NCI-H128 (cell line): Measurements from ENCODE around the gene TM4SF18.

ENCODE experiments used
- DNase-seq: peaks from one replicate; lab custom pipeline; 2025; ENCODE audit not compliant: unreplicated experiment; lab: John Stamatoyannopoulos, UW

Gene TM4SF18

DNA sequence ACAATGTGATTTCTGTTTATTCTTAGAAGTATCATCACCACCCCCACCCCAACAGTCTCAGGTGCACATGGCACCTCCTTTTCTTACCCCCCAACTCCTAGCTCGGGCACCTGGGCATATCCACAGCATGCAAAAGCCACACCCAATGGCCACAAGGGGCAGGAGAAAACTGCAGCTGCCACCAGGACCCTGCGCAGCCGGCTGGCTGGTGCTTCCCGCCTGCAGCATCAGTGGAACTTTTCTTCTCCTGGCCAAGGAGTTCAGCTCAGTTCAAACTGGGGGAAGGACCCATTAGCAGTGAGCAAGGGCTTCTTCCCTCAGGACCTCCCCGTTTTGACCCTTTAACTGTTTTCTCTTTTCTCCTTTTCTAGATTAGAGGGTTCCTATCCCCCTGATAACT is 44.8 kb downstream of the TM4SF18 start:
- DNase-seq = no peak

DNA sequence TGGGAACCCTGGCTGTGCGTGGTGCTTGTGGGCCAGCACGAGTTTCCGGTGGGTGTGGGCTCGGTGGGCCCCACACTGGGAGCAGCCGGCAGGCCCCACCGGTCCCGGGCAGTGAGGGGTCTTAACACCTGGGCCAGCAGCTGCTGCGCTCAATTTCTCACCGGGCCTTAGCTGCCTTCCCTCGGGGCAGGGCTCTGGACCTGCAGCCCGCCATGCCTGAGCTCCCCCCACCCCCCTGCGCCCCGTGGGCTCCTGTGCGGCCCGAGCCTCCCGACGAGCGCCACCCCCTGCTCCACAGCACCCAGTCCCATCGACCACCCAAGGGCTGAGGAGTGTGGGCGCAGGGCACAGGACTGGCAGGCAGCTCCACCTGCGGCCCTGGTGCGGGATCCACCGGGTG is 49.4 kb downstream of the TM4SF18 start:
- DNase-seq = no peak

DNA sequence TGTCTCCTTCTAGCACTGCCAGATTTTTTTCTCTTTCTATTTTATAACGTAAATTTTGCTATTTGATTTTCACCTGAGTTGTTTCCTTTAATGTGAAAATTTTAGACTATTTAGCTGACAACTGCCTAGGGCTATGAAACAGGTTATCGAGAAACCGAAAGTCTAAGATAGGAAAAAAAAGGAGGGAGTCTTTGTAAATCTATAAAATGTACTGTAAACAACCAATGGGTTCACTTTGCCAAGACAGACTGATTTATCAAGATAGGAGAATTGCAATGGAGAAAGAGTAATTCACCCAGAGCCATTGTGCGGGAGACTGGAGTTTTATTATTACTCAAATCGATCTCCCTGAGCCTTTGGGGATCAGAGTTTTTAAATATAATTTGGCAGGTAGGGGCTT is 50.0 kb downstream of the TM4SF18 start:
- no peak for DNase-seq

DNA sequence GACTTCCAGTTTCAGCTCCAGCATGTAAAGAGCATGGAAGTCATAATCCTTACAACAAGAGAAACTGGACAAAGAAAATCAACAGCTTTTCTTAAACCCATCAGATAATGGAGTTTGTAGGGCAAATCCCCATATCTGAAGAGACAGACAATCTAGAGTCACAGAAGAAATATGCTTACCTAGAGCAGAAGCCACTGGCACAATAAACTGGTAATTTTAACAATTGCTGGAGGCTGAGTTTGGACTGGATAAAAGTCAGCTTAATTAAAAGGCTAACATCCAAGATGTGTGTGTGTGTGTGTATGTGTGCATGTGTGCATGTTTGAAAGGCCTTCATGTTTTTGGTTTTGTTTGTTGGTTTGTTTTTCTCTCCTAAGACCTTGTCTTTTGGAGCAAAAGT is 50.6 kb downstream of the TM4SF18 start:
- no peak for DNase-seq

DNA sequence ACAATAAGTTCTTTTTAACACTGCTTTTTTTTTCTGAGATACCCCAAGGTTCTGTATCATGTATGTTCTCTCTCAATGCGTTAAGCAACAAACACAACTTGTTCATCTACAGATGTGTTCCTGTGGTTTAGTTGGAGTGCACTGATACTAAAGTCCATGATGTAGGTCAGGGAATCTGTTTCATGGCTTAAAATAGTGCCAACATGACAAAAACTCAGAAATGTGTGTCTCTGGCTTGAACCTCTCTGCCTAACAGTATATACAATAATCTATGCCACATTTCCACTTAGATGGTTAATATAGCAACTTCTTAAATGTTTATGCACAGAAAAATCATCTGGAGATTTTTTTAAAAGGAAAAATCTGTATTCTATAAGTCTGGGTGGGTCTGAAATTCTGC is 51.1 kb downstream of the TM4SF18 start:
- DNase-seq = no peak

DNA sequence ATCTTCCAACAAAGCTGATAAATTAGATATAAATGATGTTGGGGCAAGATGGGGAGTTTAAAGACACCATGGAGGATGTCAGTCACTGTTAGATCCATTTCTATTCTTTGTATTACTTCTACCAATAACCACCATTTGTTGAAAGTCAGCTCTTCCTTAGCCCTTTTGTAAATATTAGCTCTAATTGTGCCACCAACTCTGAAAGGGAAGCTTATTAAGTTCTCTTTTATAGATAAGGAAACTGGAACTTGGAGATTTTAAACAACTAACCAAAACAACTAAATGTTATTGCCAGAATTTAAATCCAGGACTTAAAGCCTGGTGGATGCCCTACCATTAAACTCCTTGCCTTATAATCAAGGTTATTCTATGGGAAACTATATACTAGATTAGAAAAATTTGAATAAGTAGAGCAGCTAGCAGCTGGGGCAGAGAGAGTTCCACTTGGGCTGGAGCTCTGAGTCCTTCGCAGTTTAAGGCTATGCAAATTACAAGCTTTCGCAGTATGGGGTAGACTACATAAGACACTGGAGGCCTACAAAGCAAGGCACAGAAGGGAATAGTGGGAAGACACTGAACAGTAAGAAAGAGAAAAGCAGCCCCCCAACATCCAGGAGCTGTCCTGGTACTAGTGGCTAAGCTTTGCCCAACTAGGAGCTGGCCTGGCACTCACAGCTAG is 52.6 kb downstream of the TM4SF18 start:
- no peak for DNase-seq

DNA sequence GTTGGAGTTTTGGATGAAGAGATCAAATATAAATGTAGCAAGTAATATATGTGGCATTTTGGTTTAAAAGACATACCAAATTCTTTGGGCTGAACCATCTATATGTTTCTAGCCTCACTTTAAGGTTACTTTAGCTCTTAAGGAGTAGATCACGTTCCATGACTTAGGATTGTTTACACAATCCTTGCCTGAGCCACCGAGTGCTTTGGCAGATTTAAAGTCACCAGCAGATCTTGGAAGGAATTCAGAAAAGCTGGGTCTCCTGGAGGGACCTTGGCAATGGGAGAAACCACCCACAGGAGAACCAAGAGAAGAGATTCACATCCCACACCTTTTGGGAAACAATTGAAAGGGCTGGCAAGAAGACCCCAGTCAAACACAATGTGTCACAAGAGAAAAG is 54.5 kb downstream of the TM4SF18 start:
- no peak for DNase-seq

DNA sequence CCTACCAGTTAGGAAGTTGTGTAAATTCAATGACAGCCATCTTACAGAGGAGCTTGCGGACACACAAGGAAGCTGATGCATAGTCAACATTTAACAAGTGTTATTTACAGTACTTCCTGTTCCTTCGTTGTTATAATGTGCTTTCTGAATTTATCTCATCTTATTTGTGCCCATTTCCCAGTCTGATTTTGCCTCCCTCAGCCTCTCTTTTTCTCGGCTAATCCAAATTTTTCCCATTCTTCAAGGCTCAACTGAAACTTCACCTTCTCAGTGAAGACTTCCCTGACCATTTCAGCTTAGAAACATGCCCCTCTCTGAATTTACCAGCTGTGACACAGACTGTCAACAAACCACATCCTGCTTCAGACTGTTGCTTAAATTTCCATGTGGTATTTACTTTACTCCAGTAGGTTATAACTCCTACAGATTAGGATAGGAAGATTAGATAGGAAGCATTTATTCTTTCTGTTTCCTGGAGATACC is 56.1 kb downstream of the TM4SF18 start:
- no peak for DNase-seq

DNA sequence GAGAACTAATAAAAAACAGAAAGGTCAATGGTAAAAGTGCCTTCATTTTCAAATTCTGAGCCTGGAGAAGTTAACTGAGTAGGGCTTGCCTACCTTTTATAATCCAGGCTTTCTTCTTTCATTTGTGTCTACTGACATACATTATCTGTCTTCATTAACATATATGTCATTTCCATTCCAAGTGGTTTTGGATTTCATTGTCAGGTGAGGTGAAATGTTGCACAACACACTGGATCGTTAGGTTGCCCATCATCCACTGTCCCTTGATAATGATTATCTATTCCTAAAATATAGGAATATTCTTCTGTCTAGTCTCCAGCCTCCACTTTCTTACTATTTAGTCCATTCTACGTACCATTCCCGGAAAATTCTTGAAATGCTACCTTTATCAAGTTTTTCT is 56.8 kb downstream of the TM4SF18 start:
- DNase-seq = no peak

DNA sequence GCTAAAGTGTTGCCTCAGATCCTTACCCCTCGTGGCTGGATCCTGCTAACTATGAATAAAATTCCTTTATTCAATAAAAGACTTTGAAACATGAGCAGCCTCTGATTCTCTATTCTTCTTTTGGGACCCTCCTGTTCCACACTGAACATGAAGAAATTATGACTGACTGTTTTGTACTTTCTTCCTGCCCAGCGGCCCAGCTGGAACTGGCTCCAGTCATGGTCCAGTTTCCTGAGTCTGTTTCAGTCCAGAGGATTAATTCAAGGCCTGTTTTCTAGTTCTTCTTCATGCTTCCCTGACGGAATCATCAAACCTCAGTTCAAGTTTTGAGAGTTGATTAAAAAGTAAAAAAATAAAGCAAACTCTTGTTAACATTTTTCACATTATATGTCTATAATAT is 59.2 kb downstream of the TM4SF18 start:
- DNase-seq = no peak

DNA sequence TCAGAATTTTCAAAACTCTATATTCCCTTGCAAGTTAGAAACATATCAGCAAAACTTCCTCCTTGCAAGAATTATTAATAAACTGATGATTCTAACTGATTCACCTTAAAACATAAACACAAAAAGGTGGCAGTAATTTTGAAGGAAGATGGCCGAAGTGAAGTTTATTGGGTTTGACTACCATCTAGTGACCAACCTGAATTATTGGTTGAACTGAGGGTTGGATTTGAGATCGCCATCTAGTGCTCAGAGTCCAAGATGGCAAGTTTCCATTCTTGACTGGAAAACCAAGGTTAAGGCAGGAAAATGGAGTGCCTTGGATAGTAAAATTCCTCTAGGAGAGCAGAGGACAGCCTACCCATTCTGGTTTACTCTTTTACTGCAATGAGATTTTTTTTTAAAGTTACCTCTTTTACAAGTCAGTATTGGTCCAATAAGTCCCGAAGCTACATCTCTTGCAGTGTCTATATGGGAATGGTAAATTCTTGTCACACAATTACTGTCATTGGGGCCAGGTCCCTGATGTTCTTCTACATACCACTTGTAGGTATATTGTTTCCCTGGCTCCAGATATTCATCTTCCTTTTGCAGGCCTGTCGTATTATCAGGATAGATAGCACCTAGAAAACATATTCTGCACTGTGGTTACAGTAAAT is 60.2 kb downstream of the TM4SF18 start:
- DNase-seq = peak; percentile 49

DNA sequence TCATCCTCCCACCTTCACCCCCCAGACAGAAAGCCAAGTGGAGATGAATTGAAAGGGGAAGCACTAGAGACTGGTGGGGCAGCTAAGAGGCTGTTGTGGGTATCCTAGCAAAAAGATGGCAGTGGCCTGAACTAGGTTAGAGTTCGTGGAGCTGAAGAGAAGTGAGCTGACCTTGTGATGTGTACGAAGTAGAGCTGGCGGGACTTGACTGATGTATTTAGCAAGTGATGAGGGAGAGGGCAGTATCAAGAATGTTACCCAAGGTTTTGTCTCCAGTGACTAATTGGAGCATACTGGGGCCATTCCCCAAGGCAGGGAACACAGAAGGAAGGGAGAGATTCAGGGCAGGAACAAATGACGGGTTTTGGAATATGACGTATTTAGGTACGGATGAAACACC is 61.8 kb downstream of the TM4SF18 start:
- no peak for DNase-seq

DNA sequence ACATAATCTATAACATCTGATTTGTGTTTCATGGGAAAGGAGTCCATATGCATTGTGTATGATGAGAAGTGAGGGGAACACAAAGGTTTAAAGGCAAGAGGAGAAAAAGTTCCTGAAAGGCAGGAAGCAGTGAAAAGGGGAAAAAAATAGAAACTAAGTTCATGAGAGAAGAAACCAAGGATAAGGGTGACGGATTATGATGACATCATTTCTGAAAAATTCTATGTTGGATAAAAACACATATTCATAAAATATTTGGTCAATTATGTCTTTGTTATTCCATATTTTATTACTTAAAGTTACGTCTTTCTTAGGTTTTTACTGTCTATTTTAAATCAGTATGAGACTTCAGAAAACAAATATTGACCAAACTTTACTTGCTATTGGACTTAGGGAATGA is 63.3 kb downstream of the TM4SF18 start:
- no peak for DNase-seq

DNA sequence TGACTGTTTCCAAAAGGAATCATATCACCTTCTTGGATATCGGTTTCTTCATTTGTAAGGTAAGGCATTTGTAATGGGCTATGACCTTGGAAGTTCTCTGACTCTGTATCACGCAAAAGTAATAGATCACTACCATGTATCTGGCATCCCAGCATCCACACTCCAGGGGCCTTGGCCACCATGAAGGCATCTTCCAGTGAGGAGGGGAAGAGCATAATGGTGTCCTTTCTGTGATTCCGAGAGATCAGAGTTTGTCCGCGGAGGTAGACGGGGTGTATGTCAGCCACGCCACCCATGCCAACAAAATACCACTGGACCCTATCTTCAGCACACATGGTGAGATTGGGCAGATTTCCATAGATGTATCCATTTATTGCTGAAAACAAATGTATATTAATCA is 63.7 kb downstream of the TM4SF18 start:
- no peak for DNase-seq
